Left lobe of liver (tissue), 2 donors: ENCODE data around the gene METTL16. TPM values are rescaled to one million over a fixed set of nuclear protein-coding genes. Genes with fewer than 3 reads are reported as not detected.

Experiments used
- ATAC-seq: fragments of 200-7000 bp; cut with Tn5 transposase; one replicate; pipeline ENCODE4 v1.9.1; 2020; ENCODE audit warnings: mild to moderate bottlenecking, moderate library complexity
- DNase-seq: peaks from one replicate; pipeline ENCODE4 v3.0.0-alpha.2; 2020; ENCODE audit warnings: low spot score
- total RNA-seq: library from RNA; stranded (reverse); gene quantifications from one replicate; pipeline ENCODE4 v1.2.1, GENCODE V29; 2021
- donor health status: DM: no; HTN: no; CAD: no; lungs with moderate emphysema.
- donor health status: DM: no; HTN: yes; CAD: no.

METTL16 gene
- total RNA-seq, 1 donor from 2014 or later, result 8.1 TPM

DNA sequence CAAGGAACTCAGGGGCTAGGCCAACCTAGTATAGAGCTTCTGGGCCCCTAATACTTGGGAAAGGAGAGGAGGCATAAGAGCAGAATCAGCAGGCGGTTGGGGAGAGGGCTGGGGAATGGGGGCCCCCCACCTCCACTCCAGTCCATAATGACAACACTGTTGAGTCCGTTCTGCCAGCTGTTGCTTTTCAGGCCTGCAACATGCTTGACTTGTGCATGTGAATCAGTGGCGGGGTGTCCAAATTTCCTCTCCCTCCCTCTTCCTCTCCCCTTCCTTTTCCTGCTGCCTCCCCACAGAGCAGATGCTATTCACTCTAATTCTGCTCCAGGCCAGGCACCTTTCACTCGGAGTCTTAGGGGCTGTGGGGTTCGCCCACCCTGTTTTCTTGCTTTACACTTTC lies 142.6 kb downstream of the METTL16 start:
- ATAC-seq, result no peak
- no peak for DNase-seq

DNA sequence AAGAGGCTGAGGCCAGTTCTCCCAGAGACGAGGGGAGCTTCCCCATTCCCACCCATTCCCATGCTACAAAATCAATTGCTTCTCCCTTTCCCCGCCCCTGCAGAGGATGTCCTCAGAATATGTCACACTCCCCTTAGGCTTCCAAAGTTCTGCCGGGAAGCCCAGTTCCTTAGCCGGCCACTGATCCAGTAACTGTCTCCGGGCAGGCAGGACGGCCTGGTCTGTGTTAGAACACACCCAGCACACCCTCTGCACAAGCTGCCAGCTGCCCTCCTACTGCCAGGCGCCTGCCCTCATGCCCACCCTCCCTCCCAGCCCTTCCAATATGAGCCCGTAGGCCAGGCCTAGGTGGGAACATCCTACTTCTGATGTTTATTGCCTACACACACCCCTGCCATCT lies 143.3 kb downstream of the METTL16 start:
- ATAC-seq (no peak), DNase-seq (no peak)

DNA sequence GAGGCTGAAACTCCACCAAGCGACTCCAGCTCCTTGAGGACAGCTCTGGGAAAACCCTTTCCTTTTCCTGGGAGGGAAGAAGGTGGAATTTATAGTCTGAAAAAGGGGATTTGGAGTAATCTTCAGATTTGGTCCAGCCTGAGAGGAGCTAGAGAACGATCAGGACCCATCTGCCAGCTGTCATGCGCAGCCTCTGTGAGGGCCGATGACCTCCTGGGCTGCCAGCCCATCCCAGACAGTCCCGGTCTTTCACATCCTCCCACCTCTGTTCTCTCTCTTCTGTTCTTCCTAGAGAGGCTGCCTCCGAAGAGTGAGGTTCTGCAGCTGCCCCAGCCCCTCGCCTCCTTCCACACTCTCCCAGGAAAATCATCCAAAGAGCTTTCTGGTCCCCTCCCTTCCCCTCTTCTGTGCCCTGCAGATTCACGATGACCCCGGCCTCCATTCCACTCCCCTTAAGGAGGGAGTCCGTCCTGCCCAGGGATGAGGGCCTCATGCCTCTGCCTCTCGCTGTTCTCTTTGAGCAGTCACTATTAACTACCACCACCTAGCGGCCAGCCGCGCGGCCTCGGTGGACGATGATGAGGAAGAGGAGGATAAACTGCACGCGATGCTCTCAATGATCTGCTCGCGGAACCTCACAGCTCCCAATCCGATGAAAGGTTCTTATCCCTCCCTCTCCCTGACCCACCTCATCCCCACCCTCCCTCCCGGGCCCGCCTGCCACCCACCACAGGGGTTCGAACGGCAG lies 144.8 kb downstream of the METTL16 start:
- ATAC-seq (no peak), DNase-seq (no peak)

Other genes starting within 250 kb of the METTL16 start
- 10.3 TPM for gene SMG6, start 208.1 kb downstream of the METTL16 start, total RNA-seq
- 5.1 TPM for gene SRR, start 207.9 kb downstream of the METTL16 start, total RNA-seq
- gene TSR1, start 175.4 kb downstream of the METTL16 start, total RNA-seq, result 8.7 TPM
- gene SGSM2, start 174.4 kb downstream of the METTL16 start, total RNA-seq, result 18.7 TPM
- 8.6 TPM for gene MNT, start 110.8 kb downstream of the METTL16 start, total RNA-seq
- 34.5 TPM for gene PAFAH1B1, start 81.8 kb upstream of the METTL16 start, total RNA-seq
- 194 TPM for gene CLUH, start 199.9 kb upstream of the METTL16 start, total RNA-seq
- gene CCDC92B, start 237.8 kb upstream of the METTL16 start, total RNA-seq, result not detected